GM04504 (cell line): ENCODE measurements around the gene DGCR2.

Experiments used
- DNase-seq: peaks from one replicate; pipeline ENCODE4 v3.0.0-alpha.2; 2012; ENCODE audit warnings: low read depth

DGCR2 gene

DNA sequence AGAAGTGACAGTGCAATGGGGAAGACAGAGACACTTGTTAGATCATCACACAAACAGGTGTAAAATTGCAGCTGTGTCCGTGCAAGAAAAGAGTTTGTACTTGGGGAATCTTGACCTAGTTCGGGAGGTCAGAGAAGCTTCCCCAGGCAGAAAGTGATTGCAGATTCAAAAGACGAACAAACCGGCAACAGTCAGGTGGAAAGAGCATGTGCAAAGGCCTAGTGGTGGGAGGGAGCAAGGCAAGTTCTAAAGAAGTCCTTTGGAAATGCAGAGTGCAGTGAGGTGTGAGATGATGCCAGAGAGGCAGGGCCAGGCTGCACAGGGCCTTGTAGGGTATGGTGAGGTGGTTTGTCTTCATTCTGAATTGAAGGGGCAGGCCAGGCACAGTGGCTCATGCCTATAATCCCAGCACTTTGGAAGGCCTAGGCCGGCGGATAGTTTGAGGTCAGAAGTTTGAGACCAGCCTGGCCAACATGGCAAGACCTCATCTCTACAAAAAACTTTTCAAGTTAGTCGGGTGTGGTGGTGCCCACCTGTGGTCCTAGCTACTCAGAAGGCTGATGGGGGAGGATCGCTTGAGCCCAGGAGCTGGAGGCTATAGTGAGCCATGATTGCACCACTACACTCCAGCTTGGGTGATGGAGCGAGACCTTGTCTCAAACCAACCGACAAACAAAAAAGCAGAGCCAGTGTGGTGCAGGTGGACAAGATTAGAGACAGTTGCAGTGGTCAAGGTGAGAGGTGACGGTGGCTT is 24.2 kb upstream of the DGCR2 start:
- no peak for DNase-seq

DNA sequence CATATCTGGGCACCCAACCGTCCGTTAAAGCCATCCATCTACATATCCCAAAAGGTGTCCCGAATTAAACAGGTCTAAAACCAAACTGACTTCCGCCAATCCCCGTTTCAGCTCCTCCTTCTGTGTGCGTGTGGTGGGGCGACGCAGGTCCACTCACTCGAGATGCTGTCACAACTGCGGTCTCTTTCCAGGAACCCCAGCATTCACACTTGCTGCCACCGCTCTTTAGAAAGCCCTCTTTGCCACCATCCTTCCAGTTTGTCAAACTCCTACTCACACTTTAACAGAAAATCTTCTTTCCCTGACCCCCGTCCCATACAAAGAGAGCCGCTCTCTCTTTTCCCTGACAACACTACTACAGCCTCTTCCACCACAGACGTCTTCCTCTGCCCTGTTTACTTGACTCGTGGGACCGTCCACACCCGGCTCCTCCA is 21.8 kb upstream of the DGCR2 start:
- DNase-seq = no peak

DNA sequence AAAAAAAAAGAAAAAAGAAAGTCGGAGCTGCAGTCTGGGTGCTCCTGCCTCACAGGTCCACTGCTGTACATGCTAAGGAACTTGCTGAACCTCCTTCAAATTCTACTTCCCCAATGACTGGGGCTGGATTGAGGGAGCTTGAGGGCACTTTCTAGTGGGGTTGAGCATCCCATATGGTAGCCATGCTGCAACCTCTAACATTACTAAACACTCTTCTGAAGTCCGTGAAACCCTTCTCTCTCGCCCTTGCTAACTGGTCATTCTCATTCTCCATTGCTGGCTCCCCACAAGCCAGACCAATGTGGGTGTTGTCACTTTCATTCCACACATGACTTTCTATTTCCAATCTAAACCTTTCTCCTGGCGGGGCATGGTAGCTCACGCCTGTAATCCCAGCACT is 21.0 kb upstream of the DGCR2 start:
- no peak for DNase-seq

- no peak for DNase-seq
Measured at GRCh38 chr22:19142394-19142793, 20.2 kb upstream of the DGCR2 start.

DNA sequence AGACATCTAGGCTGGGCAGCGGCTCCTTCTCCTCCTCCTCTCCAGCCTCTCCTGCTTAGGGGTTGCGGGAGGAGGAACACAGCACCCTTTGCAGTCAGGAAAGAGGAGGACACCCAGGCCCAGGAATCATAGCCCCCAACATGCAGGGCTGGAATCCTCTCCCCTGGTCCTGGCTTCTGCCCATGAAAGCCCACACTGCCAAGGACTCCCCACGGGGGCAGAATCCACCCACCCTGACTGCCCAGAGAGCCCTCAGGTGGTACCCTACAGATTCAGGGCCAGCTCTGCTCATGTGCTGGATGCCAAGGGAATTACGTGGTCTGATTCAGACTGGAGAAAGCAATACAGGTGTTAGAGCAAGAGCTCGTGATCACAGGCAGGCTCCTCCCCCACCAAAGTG is 17.8 kb upstream of the DGCR2 start:
- no peak for DNase-seq

GRCh38 chr22:19139001-19139356 is 16.8 kb upstream of the DGCR2 start:
- no peak for DNase-seq

DNA sequence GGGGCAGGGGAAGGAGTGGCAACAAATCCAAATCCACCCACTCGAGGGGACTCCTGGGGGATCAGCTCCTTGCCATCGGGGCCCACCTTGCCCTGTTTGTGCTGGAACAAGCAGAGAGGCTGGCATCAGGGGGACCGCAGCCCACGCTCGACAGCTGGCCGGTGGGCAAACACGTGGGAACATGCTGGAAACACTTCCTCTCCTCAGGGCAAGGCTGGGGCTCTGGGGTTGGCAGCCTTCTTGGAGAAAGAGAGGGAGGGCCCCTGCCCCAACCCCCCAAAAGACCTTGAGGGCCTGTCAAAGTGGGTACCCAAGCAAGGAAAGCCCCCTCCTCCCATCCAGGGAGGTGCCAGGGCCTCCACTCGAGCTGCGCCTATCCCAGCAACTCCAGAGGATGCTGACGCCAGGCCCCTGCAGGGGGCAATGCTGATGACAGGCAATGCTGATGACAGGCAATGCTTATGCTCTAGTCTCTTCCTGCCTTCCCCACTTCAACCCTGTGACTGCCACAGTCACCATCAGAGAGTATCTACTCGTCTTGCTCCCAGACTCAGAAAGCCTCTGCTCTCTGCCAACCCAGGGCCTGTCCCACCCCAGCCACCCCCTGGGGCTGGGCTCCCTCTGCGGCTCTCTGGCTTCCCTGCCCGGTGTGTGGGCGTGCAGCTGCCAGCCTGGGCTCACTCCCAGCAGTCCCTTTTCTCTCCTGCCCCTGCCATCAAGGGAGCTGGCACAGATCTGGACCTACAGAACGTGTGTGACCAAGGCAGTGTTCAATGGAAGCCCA is 16.2 kb upstream of the DGCR2 start:
- no peak for DNase-seq

DNA sequence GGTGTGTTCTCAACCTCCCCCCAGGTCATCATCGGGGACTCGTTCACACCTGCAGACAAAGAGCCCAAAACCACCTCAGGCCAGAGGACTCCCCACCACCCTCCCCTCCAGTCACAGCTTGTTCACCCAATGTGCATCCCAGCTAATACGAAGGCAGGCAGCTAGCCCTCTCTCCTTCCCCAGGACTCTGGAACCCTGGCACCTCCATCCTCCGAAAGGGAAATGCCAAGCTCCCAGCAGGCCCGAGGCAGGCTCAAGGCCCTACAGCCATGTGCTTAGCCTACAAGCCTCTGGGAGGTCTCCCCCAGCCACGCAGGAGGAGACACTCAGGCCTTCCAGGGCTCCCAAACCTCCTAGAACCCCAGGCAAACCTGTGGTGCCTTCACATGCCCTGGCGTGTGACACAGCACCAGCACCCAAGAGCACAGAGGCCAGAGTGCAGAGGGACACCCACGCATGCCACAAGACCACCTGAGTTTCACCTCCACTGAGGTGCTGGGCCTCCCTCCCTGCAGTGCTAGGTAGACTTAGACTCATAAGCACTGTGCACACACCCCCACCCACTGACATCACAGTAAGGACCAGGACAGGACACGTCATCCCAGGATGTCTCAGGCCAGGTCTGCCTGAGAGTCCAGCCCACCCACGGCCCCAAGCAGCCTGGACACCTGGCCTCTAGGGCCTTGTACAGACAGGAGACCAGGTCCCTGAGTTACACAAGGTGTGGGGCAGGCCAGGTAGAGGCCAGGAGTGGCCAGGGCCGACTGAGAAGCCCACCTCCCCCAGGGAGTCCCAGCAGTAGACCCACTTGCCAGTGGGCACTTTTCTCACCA is 15.4 kb upstream of the DGCR2 start:
- DNase-seq = no peak

DNA sequence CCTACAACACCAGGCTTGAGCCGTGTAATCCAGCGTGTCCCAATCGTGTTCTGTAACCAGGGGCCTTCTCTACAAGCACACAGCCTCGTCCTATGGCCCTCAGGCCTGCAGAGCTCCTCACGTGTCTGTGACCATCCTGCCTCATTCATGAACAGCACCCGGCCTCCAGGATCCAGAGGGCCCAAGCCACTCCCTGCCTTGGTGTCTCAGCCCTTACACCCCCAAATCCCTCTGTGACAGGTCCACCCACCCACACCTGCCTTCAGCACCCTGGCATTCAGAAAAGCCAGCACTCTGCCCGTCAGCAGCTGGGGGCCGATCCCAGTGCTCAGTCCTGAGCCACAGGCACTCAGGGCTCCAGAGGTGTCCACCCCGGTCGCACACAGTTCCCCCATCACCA is 14.7 kb upstream of the DGCR2 start:
- DNase-seq = no peak

DNA sequence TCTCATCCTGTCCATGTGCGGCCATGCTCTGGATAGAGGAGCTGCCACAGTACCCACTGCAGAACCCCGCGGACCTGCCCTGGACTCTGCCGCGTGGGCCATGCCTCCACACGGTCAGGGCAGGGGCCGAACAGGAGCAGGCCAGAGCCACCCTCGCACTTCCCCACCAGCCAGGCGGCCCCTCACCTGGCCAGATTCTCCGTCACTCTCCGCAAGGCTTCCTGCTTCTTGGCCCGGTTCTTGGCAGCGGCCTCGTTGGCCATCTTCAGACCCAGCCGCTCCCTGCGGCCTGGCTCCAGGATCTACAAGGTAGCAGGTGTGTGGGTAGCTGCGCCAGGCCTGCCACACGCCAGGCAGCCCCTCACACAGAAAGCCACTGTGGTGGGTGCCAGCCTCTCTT is 12.7 kb upstream of the DGCR2 start:
- no peak for DNase-seq

DNA sequence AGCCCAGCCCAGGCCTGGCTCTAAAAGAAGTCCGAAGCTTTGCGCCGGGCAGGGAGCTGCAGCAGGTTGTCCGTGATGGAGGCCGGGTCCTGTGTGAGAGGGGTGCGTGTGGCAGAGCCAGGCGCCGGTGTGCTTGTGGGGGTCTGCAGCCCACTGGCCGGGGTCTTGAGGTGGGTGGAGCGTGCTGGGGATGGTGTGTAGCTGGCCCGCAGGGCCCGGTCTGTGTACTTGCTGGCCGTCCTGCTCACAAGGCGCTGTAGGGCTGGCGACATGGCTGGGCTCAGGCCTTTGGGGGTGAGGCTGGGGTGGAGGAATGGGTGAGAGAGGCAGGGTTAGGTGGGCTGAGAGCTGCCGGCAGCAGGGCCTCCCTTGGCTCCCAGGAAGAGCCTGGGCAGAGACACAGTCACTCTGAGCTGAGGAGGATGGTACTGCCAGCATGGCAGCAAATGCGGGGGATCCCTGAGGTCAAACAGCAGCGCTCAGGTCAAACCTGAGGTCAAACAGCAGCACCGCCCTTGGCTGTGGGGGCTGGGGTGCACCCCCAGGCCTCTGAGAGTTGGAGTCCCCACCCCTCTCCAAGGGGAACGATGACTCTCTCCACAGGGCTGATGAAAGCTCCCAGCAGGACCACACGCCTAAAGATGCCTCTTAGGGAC is 12.1 kb upstream of the DGCR2 start:
- DNase-seq = no peak

GRCh38 chr22:19133561-19133960 is 11.3 kb upstream of the DGCR2 start:
- no peak for DNase-seq

GRCh38 chr22:19132693-19133400 is 10.6 kb upstream of the DGCR2 start:
- no peak for DNase-seq

DNA sequence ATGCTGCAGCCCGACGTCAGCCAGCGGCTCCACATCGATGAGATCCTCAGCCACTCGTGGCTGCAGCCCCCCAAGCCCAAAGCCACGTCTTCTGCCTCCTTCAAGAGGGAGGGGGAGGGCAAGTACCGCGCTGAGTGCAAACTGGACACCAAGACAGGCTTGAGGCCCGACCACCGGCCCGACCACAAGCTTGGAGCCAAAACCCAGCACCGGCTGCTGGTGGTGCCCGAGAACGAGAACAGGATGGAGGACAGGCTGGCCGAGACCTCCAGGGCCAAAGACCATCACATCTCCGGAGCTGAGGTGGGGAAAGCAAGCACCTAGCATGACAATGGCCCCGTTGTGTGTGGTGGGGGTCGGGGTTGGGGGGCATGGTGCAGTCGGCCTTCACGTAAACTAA is 9.9 kb upstream of the DGCR2 start:
- no peak for DNase-seq

DNA sequence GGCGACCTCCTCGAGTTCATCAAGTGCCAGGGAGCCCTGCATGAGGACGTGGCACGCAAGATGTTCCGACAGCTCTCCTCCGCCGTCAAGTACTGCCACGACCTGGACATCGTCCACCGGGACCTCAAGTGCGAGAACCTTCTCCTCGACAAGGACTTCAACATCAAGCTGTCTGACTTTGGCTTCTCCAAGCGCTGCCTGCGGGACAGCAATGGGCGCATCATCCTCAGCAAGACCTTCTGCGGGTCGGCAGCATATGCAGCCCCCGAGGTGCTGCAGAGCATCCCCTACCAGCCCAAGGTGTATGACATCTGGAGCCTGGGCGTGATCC is 9.4 kb upstream of the DGCR2 start:
- DNase-seq = no peak

DNA sequence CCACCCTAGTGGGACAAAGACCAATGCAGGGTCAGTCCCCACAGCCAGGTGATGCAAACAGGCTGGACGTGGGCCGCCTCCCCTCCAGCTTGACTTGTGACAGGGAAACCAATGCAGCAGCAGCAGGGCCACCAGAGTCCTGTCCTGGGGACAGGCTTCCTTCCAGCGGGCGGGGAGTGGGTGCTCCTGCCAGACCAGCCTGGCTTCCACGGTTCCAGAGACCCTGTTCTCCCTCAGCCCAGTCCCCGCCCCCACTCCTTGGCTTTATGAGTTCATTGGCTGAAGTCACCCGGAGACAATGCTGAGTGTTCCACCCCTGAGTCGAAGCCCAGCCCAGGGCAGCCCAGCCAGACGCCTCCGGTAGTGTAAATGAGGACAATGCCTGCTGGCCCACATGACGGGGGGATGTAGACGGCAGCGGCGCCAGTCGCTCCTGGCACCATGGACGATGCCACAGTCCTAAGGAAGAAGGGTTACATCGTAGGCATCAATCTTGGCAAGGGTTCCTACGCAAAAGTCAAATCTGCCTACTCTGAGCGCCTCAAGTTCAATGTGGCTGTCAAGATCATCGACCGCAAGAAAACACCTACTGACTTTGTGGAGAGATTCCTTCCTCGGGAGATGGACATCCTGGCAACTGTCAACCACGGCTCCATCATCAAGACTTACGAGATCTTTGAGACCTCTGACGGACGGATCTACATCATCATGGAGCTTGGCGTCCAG is 8.9 kb upstream of the DGCR2 start, which contains the start of gene TSSK2:
TSS of gene TSSK2 (plus strand) at position 350 of the 726 bp plus-strand sequence. CDS start at position 442, 92 bp downstream.
- DNase-seq = no peak

DNA sequence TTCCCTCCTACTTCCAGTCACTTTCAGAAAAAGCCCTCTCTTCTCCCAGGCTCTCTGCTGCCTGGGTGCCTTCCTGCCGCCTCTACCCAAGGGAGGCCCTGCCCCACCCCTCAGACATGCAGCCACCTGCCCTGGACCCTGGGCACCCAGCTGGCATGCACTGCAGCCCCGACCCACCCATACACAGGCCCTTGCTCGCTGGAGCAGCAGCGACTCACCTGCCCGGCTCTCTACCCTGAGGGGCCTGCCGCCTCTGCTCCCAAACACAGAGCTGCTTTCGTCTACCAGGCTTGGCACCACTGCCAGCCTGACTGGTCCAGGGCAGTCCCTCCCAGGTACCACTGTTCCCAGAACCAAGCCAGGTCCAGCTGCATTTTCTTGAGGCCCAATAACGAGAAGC is 7.7 kb upstream of the DGCR2 start:
- no peak for DNase-seq

DNA sequence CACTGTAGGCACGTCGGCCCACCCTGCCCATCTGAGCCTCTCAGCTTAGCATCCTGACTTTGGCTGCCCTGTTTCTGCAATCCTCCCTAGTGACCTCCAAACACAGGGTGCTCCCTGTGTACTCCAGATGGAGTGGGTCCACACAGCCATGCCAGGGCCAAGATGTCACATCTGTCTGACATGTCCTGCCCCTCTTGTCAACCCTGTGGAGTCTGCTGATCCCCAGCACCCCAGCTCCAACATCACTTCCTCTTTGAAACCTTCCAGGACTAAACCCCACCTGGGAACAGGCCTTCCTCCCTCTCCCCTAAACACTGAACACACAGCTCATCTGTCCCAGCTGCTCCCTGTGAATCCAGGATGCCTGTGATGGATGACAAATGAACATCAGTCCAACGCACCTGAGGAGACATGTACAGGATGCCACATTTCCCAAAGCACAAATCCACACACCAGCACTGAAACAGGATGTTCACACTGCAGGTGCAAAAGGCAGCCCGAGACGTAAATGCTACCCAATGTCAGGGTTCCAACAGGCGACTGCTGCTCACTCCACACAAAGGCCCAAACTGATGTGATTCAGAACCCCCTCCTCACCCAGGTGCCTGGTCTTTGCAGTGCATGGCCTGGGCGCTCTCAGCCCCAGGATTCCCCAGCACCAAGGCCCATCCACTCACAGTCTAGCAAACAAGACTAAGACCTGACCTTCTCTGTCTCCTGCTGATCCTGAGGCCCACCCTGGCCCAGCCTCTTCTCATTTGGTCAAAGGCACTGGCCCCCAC is 6.9 kb upstream of the DGCR2 start:
- DNase-seq = no peak

DNA sequence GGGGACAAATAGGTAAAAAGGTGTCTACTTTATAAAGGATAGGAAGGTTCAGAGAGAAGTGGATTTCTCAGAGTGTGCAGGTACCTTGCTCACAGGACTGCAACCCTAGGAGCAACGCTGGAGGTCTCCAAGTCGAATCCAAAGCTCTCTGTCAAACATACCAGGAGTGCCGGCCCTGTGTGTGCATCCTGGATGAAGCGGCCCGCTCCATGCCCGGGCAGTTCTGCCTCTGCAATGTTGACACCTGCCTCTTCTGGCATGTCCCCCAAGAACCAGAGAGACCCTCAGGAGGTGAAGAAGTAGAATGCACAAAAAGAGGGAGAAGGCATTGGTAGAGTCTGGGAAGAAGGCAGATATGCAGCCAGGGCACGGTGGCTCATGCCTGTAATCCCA is 5.8 kb upstream of the DGCR2 start:
- no peak for DNase-seq

- DNase-seq = no peak
Measured at GRCh38 chr22:19127329-19128008, 5.3 kb upstream of the DGCR2 start.
